B cell (primary cell): ENCODE data around the gene TAF5L. TPM values are rescaled to one million over a fixed set of nuclear protein-coding genes. Genes with fewer than 3 reads are reported as not detected.

Source experiments
- ATAC-seq: fragments of 200-7000 bp; cut with Tn5 transposase; one replicate; pipeline ENCODE4 v1.10.0; 2021; ENCODE audit warnings: low read depth, mild to moderate bottlenecking, moderate number of reproducible peaks, moderate library complexity
- CTCF ChIA-PET: fragments of 350-600 bp; sonication (Branson Sonifier 250); formaldehyde crosslinking; loops from one replicate; lab custom pipeline; 2021; ENCODE audit warnings: antibody characterized with exemption, inconsistent platforms; lab: Charles Lee
- POLR2A ChIA-PET: fragments of 350-600 bp; sonication (Branson Sonifier 250); formaldehyde crosslinking; loops from one replicate; lab custom pipeline; 2021; ENCODE audit warnings: antibody characterized with exemption; lab: Charles Lee
- DNase-seq: peaks from one replicate; pipeline ENCODE4 v3.0.0; 2013
- H2AFZ ChIP-seq: 2 replicates; pipeline ENCODE4 v1.6.1; 2012; ENCODE audit warnings: mild to moderate bottlenecking, low read depth, low read length; ENCODE audit not compliant: insufficient read depth, poor library complexity, severe bottlenecking
- H3K27ac ChIP-seq, 2 donors: 1 replicate in 1 of 2; 2 replicates in 1 of 2; pipeline ENCODE4 v1.5.1; 2012 to 2013; ENCODE audit warnings: low read length in 2 of 2, mild to moderate bottlenecking in 2 of 2, moderate library complexity in 1 of 2
- H3K27me3 ChIP-seq, 4 experiments: fragments of 200-600 bp in 1 of 4; sonication (generic) in 1 of 4; replicated peaks in 1 of 4; 1 replicate in 2 of 4; 2 replicates in 2 of 4; pipeline versions ENCODE4 v1.6.1 to v1.7.0; 2013 to 2016; ENCODE audit warnings: low read length in 3 of 4, mild to moderate bottlenecking in 2 of 4, mixed read lengths in 1 of 4, moderate library complexity in 1 of 4; ENCODE audit not compliant: insufficient read depth in 4 of 4, control insufficient read depth in 3 of 4; ENCODE audit errors: control extremely low read depth in 1 of 4
- H3K36me3 ChIP-seq, 2 experiments: replicated peaks in 1 of 2; 1 replicate in 1 of 2; 2 replicates in 1 of 2; pipeline versions ENCODE4 v1.6.1 to v1.7.1; 2013; ENCODE audit warnings: low read length in 1 of 2; ENCODE audit not compliant: insufficient read depth in 2 of 2, control insufficient read depth in 1 of 2; ENCODE audit errors: control extremely low read depth in 1 of 2, extremely low read depth in 1 of 2
- H3K4me1 ChIP-seq, 2 donors: fragments of 200-600 bp in 1 of 2; sonication (generic) in 1 of 2; 1 replicate in 1 of 2; 2 replicates in 1 of 2; pipeline versions ENCODE4 v1.5.1 to v1.6.1; 2013 to 2017; ENCODE audit warnings: low read length in 2 of 2; ENCODE audit not compliant: control insufficient read depth in 2 of 2, insufficient read depth in 2 of 2
- H3K4me2 ChIP-seq: replicated peaks from 2 replicates; pipeline ENCODE3; 2012; ENCODE audit warnings: mild to moderate bottlenecking, low read depth, low read length; ENCODE audit not compliant: poor library complexity, severe bottlenecking
- H3K4me3 ChIP-seq, 5 experiments: fragments of 200-600 bp in 1 of 5; sonication (generic) in 1 of 5; 1 replicate in 3 of 5; 2 replicates in 2 of 5; pipeline versions ENCODE4 v1.5.1 to v1.7.0; 2011 to 2016; ENCODE audit warnings: low read length in 4 of 5, mild to moderate bottlenecking in 4 of 5, low read depth in 2 of 5, control low read depth in 1 of 5, moderate library complexity in 1 of 5; ENCODE audit not compliant: insufficient read depth in 1 of 5; ENCODE audit errors: control extremely low read depth in 1 of 5, extremely low read depth in 1 of 5
- H3K79me2 ChIP-seq: fragments of 200-600 bp; sonication (generic); one replicate; pipeline ENCODE4 v1.6.0; 2016; ENCODE audit warnings: low read length; ENCODE audit not compliant: control insufficient read depth, insufficient read depth
- H3K9ac ChIP-seq: fragments of 200-600 bp; sonication (generic); 2 replicates; pipeline ENCODE4 v1.6.1; 2017; ENCODE audit warnings: mild to moderate bottlenecking, low read length, moderate library complexity
- H3K9me3 ChIP-seq, 3 donors: one replicate each; pipeline versions ENCODE4 v1.6.1 to v1.7.1; 2013; ENCODE audit warnings: low read length in 2 of 3; ENCODE audit not compliant: control insufficient read depth in 2 of 3, insufficient read depth in 1 of 3; ENCODE audit errors: control extremely low read depth in 1 of 3
- H4K20me1 ChIP-seq: 2 replicates; pipeline ENCODE4 v1.6.0; 2012; ENCODE audit warnings: mild to moderate bottlenecking, low read length; ENCODE audit not compliant: insufficient read depth, control insufficient read depth, poor library complexity, severe bottlenecking
- H3K27ac Mint-ChIP-seq: one replicate; pipeline ENCODE4 v1.8.0; 2021; ENCODE audit warnings: mixed read lengths
- H3K27me3 Mint-ChIP-seq: one replicate; pipeline ENCODE4 v1.8.0; 2021; ENCODE audit warnings: mixed read lengths
- H3K4me1 Mint-ChIP-seq: one replicate; pipeline ENCODE4 v1.8.0; 2021; ENCODE audit warnings: mixed read lengths
- H3K4me3 Mint-ChIP-seq: one replicate; pipeline ENCODE4 v1.8.0; 2021; ENCODE audit warnings: mixed read lengths
- H3K9me3 Mint-ChIP-seq: one replicate; pipeline ENCODE4 v1.8.0; 2022; ENCODE audit warnings: mixed read lengths; ENCODE audit not compliant: insufficient read depth
- EZH2 ChIP-seq: IDR thresholded peaks from 2 replicates; pipeline ENCODE4 v1.6.1; 2012; ENCODE audit warnings: borderline replicate concordance, low read depth, mild to moderate bottlenecking, moderate library complexity, low read length; ENCODE audit not compliant: insufficient read depth, poor library complexity, severe bottlenecking
- WGBS: methylation state at CpG from one replicate; pipeline ENCODE4 v1.1.5; 2013; ENCODE audit warnings: missing lambda C conversion rate; ENCODE audit not compliant: insufficient coverage; 5-methylcytosine and 5-hydroxymethylcytosine counted together
- intact Hi-C: fragments of 100-400 bp; cut with micrococcal nuclease; formaldehyde crosslinking; loops from one replicate; pipeline ENCODE4 v1.10.0; 2022
- polyA plus RNA-seq: library from polyadenylated mRNA; depleted of rRNA; stranded (reverse); fragments of >200 nt; gene quantifications from 2 replicates; pipeline ENCODE4 v1.2.3, GENCODE V29; 2012
- total RNA-seq, 2 donors: library from RNA; stranded (reverse); fragments of 120-200 nt in 1 of 2; gene quantifications; 1 replicate in 1 of 2; 2 replicates in 1 of 2; pipeline versions ENCODE4 v1.2.3 to v1.2.4, GENCODE V29; 2013 to 2022
- TF ChIP-seq, protein P1 (sequence below): fragments of 200-600 bp; IDR thresholded peaks from one replicate; pipeline ENCODE4 v1.8.0; 2022; ENCODE audit warnings: antibody characterized with exemption, mild to moderate bottlenecking

Gene TAF5L
- total and polyA plus RNA-seq, 2 donors (not counting 1 experiment from before 2014, with no cell fraction given), result 15.7 to 24.0 TPM

DNA sequence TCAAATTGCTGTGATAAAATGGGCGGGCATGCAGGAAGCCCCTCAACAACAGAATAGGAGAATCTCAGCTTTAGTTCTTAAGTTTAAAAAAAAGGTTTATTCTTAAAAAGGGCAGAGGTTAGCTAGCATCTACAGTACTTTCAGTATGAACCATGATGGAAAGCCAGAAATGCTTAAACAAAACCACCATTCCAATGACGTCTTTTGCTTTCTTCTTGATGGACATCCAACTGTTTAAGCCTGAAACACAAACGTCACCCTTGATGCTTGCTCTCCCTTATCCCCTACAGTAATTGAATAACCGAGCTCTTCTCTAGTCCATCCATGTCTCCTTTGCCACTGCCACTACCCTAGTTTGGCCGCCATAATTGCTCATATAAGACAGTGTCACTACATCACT lies 25.7 kb downstream of the TAF5L start:
- no peak for TF ChIP-seq EZH2
- TF ChIP-seq, protein P1, sequence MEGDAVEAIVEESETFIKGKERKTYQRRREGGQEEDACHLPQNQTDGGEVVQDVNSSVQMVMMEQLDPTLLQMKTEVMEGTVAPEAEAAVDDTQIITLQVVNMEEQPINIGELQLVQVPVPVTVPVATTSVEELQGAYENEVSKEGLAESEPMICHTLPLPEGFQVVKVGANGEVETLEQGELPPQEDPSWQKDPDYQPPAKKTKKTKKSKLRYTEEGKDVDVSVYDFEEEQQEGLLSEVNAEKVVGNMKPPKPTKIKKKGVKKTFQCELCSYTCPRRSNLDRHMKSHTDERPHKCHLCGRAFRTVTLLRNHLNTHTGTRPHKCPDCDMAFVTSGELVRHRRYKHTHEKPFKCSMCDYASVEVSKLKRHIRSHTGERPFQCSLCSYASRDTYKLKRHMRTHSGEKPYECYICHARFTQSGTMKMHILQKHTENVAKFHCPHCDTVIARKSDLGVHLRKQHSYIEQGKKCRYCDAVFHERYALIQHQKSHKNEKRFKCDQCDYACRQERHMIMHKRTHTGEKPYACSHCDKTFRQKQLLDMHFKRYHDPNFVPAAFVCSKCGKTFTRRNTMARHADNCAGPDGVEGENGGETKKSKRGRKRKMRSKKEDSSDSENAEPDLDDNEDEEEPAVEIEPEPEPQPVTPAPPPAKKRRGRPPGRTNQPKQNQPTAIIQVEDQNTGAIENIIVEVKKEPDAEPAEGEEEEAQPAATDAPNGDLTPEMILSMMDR, result no peak
- Mint-ChIP-seq H3K9me3 (no peaks in the 10 kb centered on the region), H3K4me1 (no peaks in the 10 kb centered on the region), H3K4me3 (no peak overlapping the region), H3K27ac (no peak overlapping the region), H3K27me3 (no peaks in the 10 kb centered on the region)
- no peak for ATAC-seq
- H3K9ac ChIP-seq, result no peak overlapping the region
- no peak overlapping the region for H3K27ac ChIP-seq
- CTCF ChIA-PET, result no interaction called here
- H3K36me3 ChIP-seq, result peaks cover 7 to 44% of the 10 kb centered on the region in 2 experiments
- WGBS, result 88% methylated on average over 3 of the region's 5 CpGs
- H4K20me1 ChIP-seq, result no peaks in the 10 kb centered on the region
- no peak overlapping the region for H3K4me3 ChIP-seq
- no peak overlapping the region for H3K4me2 ChIP-seq
- POLR2A ChIA-PET, result no interaction called here
- no peaks in the 10 kb centered on the region for H3K27me3 ChIP-seq
- no peak for DNase-seq
- no peaks in the 10 kb centered on the region for H3K4me1 ChIP-seq
- H2AFZ ChIP-seq, result no peak overlapping the region
- peaks cover 9% of the 10 kb centered on the region for H3K79me2 ChIP-seq
- intact Hi-C loops, result no loop called here
- H3K9me3 ChIP-seq, result no peaks in the 10 kb centered on the region

DNA sequence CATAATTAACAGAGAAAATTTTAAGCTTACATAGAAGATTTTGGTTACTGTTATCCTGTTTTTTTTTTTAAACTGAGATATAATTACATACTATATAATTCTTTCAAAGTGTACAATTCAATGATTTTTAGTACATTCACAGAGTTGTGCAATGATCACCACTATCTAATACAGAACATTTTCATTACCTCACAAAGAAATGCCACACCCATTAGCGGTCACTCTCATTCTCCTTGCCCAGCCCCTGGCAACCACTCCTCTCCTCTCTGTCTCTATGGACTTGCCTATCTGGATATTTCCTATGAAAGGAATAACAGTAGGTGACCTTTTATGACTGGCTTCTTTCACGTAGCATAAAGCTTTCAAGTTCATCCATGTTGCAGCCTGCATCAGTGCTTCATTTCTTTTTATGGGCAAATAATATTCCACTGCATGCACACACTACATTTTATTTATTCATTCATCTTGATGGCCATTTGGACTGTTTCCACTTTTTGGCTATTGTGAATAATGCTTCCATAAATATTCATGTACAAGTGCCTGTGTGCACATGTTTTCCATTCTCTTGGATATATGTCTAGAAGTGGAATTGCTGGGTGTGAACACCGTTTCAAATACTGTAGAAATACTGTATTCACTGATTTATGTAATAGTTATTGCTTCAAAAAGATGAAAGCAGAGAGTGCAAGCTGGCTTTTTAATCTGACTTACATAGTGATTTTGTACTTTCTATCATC lies 26.5 kb downstream of the TAF5L start:
- 100% methylated on average over 1 of the region's 3 CpGs for WGBS
- no peak overlapping the region for H3K4me3 Mint-ChIP-seq
- H3K27ac Mint-ChIP-seq, result no peak overlapping the region
- Histone ChIP-seq H3K9ac (no peak overlapping the region), H3K27me3 (no peaks in the 10 kb centered on the region), H3K9me3 (no peaks in the 10 kb centered on the region), H3K4me1 (no peaks in the 10 kb centered on the region), H2AFZ (no peak overlapping the region), H3K4me2 (no peak overlapping the region), H3K79me2 (peaks cover 9% of the 10 kb centered on the region), H3K36me3 (peaks cover 9 to 52% of the 10 kb centered on the region in 2 experiments), H3K27ac (no peak overlapping the region), H3K4me3 (no peak overlapping the region), H4K20me1 (no peaks in the 10 kb centered on the region)
- no peaks in the 10 kb centered on the region for H3K4me1 Mint-ChIP-seq
- DNase-seq (no peak), ATAC-seq (no peak)
- ChIA-PET CTCF (no interaction called here), POLR2A (no interaction called here)
- H3K27me3 Mint-ChIP-seq, result no peaks in the 10 kb centered on the region
- intact Hi-C loops, result no loop called here
- H3K9me3 Mint-ChIP-seq, result no peaks in the 10 kb centered on the region
- TF ChIP-seq EZH2, result no peak
- TF ChIP-seq, protein P1, result no peak
